M059J (cell line): ENCODE results near the gene P4HTM. TPM values are rescaled to one million over a fixed set of nuclear protein-coding genes. Genes with fewer than 3 reads are reported as not detected.

ENCODE experiments used
- DNase-seq: peaks from one replicate; pipeline ENCODE4 v3.0.0-alpha.2; 2012; ENCODE audit warnings: low read depth
- total RNA-seq: library from RNA; depleted of rRNA; stranded (reverse); fragments of >200 nt; shearing (Covaris generic); gene quantifications from 2 replicates; pipeline ENCODE4 v1.2.3, GENCODE V29; 2014; rRNA removed

The P4HTM gene
- total RNA-seq, 1 experiment from 2014 or later, result 25.7 TPM

- DNase-seq, result no peak
These were observed 33.7 kb downstream of the P4HTM start for GRCh38 chr3:49023775-49024174.

GRCh38 chr3:49024449-49024848 is 34.4 kb downstream of the P4HTM start:
- no peak for DNase-seq

- no peak for DNase-seq
These were observed 35.2 kb downstream of the P4HTM start for GRCh38 chr3:49025005-49025792.

GRCh38 chr3:49025793-49026520 is 35.9 kb downstream of the P4HTM start:
- no peak for DNase-seq

GRCh38 chr3:49026536-49026935 is 36.5 kb downstream of the P4HTM start:
- no peak for DNase-seq

DNA sequence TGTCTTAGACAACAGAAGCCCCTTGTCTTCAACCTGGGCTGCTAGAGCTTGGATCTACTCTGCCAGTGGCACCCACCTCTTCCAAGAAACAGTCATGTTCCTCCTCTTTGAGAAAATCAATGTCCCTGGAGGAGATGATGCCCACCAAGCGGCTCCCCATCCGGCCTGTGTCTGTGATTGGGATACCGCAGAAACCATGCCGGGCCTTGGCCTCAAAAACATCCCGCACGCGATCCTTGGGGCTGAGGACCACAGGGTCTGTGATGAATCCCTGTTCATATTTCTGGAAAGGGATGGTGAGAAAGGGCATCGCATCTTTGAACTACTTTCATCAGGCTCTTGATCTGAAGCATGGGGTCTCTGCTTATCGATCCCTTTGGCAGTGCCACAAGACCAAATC is 37.6 kb downstream of the P4HTM start:
- DNase-seq, result no peak

DNA sequence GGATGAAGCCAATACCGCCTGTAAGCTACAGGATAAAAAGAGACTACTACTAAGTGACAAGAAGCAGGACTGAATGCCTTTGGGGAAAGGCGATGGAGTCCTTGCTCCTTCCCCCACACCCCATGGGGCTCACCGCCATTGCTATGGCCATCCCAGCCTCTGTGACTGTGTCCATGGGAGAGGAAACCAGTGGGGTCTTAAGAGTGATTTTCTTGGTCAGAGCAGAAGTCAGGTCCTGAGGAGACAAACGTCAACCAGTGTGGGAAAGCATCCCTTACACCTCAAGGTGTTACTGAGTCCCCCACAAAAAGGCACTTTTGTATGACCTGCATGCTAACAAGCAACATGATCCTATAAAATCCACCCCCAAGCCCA is 38.2 kb downstream of the P4HTM start:
- no peak for DNase-seq

DNA sequence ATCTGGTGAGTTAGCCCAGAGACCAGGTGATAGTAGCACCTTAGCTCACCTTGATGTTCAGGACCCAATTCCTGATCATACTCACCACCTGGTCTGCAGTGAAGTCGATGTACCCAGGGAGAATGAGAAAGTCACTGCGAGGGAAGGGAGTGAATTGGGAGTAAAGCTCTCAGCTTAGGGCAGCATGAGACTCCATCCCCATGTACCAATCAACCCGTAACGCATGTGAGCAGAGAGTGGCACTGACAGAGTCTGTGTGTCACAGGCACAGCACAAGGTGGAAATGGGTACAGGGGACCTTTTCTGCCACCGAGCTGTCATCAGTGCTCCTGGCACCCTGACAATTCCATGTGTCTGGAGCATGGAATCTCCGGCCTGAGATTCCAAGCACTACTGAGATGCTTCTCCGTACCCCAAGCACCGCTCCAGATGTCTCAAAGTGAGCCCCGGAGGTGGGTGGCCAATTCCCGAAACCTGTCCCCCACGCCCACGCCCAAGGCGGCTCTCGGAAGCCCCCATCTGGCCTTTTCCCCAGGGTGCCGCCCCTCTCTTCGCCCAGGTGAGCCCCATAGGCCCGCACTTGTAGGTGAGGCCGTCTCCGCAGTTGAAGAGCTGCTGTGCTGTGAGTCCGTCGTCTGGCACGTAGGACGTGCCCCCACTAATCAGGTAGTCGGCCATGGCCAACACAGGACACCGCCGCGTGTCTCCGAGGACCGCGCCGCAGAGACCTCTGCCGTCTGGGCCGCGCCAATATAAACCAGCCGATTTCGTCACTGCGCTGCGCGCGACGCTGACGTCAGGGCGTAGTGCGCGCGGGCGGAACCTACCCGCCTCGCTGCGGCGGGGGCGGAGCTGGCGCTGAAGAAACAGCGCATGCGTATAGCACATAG is 38.9 kb downstream of the P4HTM start, which contains the start of gene IMPDH2:
Gene IMPDH2 (minus strand): TSS at position 726 of the 890 bp plus-strand sequence. CDS start 48 bp downstream, at position 678.
- peak; percentile 81 for DNase-seq

DNA sequence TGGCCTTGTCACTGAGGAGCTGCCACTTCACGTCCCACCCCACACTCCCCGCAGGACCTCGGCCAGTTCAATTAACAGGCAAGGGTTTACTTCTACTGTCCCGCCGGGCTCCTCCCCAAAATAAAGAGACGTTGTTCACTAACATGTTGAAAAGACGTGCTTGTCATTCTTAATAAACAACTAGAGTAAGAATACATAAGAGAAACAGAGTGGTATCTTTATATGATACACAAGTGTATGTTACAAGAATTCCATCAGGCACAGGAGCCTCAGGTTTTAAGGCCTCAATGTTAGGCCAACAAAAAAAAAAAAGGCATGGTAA is 39.5 kb downstream of the P4HTM start:
- DNase-seq, result no peak

DNA sequence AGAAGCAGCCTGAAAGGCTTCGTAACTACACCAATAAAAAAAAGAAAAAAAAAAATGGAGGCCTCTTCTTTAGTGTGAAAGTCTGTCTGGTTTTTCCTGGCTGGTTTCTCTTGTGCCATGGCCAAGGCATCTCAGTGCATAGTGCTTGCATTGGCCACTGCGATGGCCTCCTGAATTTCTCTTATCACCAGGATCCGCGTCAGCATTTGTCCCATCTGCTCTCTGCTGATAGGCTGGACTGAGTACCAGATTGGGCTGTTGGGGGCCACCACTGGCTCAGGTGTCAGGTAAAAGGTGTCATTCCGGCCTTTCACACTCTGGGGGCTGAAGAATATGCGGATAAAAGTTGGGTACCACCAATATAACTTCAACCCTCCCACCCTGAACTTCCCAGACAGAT is 40.3 kb downstream of the P4HTM start:
- DNase-seq, result no peak

DNA sequence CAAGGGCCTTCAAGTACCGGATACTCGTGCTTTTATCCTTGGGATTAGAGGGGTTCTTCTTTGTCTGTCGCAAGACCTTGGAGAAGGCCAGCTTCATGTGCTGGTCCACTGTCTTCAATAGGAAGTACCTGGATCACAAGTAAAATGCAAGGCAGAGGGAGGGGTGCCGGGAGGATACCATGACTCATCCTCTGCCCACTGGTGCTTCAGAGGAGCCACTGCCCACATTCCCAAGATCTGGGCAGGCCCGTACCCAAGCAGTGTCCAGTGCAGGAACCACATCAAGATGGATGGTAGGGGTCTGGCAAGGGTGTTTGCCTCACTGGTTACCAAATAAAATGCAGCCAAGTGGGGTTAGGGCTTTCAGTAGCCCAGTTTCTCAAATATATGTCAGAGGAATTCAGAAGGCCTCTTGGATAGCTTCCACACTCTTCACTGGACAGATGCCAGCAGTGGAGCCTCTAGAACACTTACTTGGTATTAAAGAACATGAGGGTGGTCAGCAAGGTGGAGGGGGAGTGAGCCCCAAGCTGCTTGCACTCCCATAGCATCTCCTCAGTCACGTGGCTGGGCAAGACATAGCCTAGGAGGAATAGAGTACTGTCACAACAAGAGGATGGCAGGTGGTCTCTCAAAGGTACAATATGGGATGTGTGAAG is 42.7 kb downstream of the P4HTM start:
- no peak for DNase-seq

DNA sequence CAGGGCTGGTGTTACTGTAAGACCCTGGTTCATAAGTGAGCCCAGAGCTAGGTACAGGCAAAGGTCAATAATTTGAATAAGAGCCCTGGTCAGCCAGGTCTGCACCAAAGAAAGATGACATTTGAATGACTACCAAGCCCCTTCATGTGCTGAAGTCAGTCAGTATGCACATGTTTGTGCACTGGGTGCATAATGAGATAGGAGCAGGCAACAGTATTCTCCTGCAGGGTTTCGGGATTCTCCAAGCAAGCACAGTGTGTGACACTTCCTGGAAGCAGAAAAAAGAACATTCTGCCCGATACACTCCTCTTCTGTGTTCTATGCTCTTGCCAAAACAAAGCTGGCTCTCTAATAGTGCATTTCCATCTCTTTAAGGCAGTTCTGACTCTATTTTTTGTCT is 44.6 kb downstream of the P4HTM start:
- no peak for DNase-seq

- DNase-seq, result no peak
These were observed 45.2 kb downstream of the P4HTM start for GRCh38 chr3:49035281-49035680.

GRCh38 chr3:49053543-49053942 is 63.5 kb downstream of the P4HTM start:
- DNase-seq, result no peak

GRCh38 chr3:49054344-49054862 is 64.4 kb downstream of the P4HTM start:
- DNase-seq, result peak; percentile 5

Other genes with a start within 250 kb of the P4HTM start
- gene PRKAR2A, start 142.4 kb upstream of the P4HTM start, total RNA-seq, result 20.4 and 23.5 TPM in 2 replicates
- 14.5 and 28.2 TPM in 2 replicates for gene SLC25A20, start 91.4 kb upstream of the P4HTM start, total RNA-seq
- 88.4 and 94.3 TPM in 2 replicates for gene ARIH2, start 71.4 kb upstream of the P4HTM start, total RNA-seq
- gene WDR6, start 17.1 kb downstream of the P4HTM start, total RNA-seq, result 27.0 and 39.0 TPM in 2 replicates
- gene DALRD3, start 28.3 kb downstream of the P4HTM start, total RNA-seq, result 23.2 and 23.6 TPM in 2 replicates
- gene NDUFAF3, start 31.9 kb downstream of the P4HTM start, total RNA-seq, result 174 and 181 TPM in 2 replicates
- 112 and 119 TPM in 2 replicates for gene IMPDH2, start 39.2 kb downstream of the P4HTM start, total RNA-seq
- 44.8 and 62.9 TPM in 2 replicates for gene QRICH1, start 103.8 kb downstream of the P4HTM start, total RNA-seq
- 129 and 170 TPM in 2 replicates for gene QARS1, start 114.5 kb downstream of the P4HTM start, total RNA-seq
- 13.1 and 34.5 TPM in 2 replicates for gene USP19, start 130.6 kb downstream of the P4HTM start, total RNA-seq
- gene LAMB2, start 142.8 kb downstream of the P4HTM start, total RNA-seq, result 229 and 329 TPM in 2 replicates
- gene CCDC71, start 176.1 kb downstream of the P4HTM start, total RNA-seq, result 19.0 and 19.6 TPM in 2 replicates
- 2.9 and 5.0 TPM in 2 replicates for gene KLHDC8B, start 181.4 kb downstream of the P4HTM start, total RNA-seq